CD4-positive, alpha-beta memory T cell (primary cell): ENCODE data around the gene SMCHD1. TPM values are rescaled to one million over a fixed set of nuclear protein-coding genes. Genes with fewer than 3 reads are reported as not detected.
A peak's percentile ranks its signal among the peaks of the same experiment; 100 is the strongest.
"Not testable (repeated sequence)": the region's sequence is repeated elsewhere in the genome, so short reads cannot be mapped to it uniquely, and the experiment has no call there.

Source experiments
- CTCF ChIA-PET: fragments of 350-600 bp; sonication (Branson Sonifier 250); formaldehyde crosslinking; loops from one replicate; lab custom pipeline; 2021; ENCODE audit warnings: inconsistent platforms; ENCODE audit not compliant: partially characterized antibody; lab: Charles Lee
- POLR2A ChIA-PET: fragments of 350-600 bp; sonication (Branson Sonifier 250); formaldehyde crosslinking; loops from one replicate; lab custom pipeline; 2021; ENCODE audit not compliant: partially characterized antibody; lab: Charles Lee
- DNase-seq, 5 donors: peaks; one replicate each; pipeline versions ENCODE4 v3.0.0 to v3.0.0-alpha.2; 2020 to 2022; ENCODE audit warnings: mixed read lengths in 1 of 5
- H3K27ac ChIP-seq: one replicate; pipeline ENCODE4 v1.7.0; 2013; ENCODE audit warnings: low read depth, low read length
- H3K27me3 ChIP-seq: 2 replicates; pipeline ENCODE4 v1.7.0; 2013; ENCODE audit warnings: mild to moderate bottlenecking, low read length, moderate library complexity; ENCODE audit not compliant: insufficient read depth
- H3K36me3 ChIP-seq: 2 replicates; pipeline ENCODE4 v1.7.0; 2013; ENCODE audit warnings: mild to moderate bottlenecking, low read length, moderate library complexity; ENCODE audit not compliant: insufficient read depth
- H3K4me1 ChIP-seq: 2 replicates; pipeline ENCODE4 v1.7.0; 2013; ENCODE audit warnings: mild to moderate bottlenecking, low read length, moderate library complexity; ENCODE audit not compliant: insufficient read depth
- H3K4me3 ChIP-seq, 2 donors: one replicate each; pipeline ENCODE4 v1.7.0; 2013; ENCODE audit warnings: low read length in 2 of 2, mild to moderate bottlenecking in 1 of 2
- H3K9me3 ChIP-seq, 2 donors: one replicate each; pipeline ENCODE4 v1.7.0; 2013; ENCODE audit warnings: low read length in 2 of 2, control low read depth in 1 of 2; ENCODE audit not compliant: control insufficient read depth in 1 of 2
- H3K27ac Mint-ChIP-seq, 7 donors: one replicate each; pipeline ENCODE4 v1.8.0; 2020 to 2021; ENCODE audit warnings: mixed read lengths in 7 of 7, mild to moderate bottlenecking in 6 of 7, inconsistent platforms in 3 of 7, moderate library complexity in 3 of 7
- H3K27me3 Mint-ChIP-seq, 2 donors: one replicate each; pipeline ENCODE4 v1.8.0; 2020 to 2021; ENCODE audit warnings: mixed read lengths in 2 of 2
- H3K36me3 Mint-ChIP-seq, 2 donors: one replicate each; pipeline ENCODE4 v1.8.0; 2020 to 2021; ENCODE audit warnings: mixed read lengths in 2 of 2, inconsistent platforms in 1 of 2, mild to moderate bottlenecking in 1 of 2
- H3K4me1 Mint-ChIP-seq, 4 donors: one replicate each; pipeline ENCODE4 v1.8.0; 2020 to 2021; ENCODE audit warnings: mixed read lengths in 4 of 4, mild to moderate bottlenecking in 1 of 4
- H3K4me3 Mint-ChIP-seq, 8 donors: one replicate each; pipeline ENCODE4 v1.8.0; 2020 to 2021; ENCODE audit warnings: mixed read lengths in 8 of 8, mild to moderate bottlenecking in 7 of 8, moderate library complexity in 6 of 8, inconsistent platforms in 3 of 8
- H3K9me3 Mint-ChIP-seq, 8 donors: one replicate each; pipeline ENCODE4 v1.8.0; 2020 to 2021; ENCODE audit warnings: mixed read lengths in 8 of 8, mild to moderate bottlenecking in 5 of 8, inconsistent platforms in 3 of 8, moderate library complexity in 1 of 8
- intact Hi-C: fragments of 100-400 bp; cut with micrococcal nuclease; formaldehyde crosslinking; loops from one replicate; pipeline ENCODE4 v1.15.1; 2023
- polyA plus RNA-seq, 2 donors: library from polyadenylated mRNA; unstranded; fragments of 300-500 nt; fragmentation: Illumina TruSeq; gene quantifications; one replicate each; pipeline ENCODE4 v1.2.3, GENCODE V29; 2021
- total RNA-seq, 2 experiments: library from RNA; stranded (reverse); gene quantifications; one replicate each; pipeline ENCODE4 v1.2.3, GENCODE V29; 2021

The SMCHD1 gene
- total and polyA plus RNA-seq, 4 experiments from 2014 or later: 22.1 to 288 (median 164) TPM

DNA sequence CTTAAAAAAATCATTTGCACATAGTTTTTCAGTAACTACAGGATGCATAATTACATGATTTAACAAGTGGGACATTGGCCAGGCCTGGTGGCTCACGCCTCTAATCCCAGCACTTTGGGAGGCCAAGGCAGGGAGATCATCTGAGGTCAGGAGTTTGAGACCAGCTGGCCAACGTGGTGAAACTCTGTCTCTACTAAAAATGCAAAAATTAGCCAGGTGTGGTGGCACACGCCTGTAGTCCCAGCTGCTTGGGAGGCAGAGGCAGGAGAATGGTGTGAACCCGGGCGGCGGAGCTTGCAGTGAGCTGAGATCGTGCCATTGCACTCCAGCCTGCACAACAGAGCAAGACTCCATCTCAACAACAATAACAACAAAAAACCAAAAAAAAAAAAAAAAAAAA, 6.8 kb downstream of the SMCHD1 start:
- H3K27me3 ChIP-seq, H3K9me3 ChIP-seq, H3K27me3 Mint-ChIP-seq, DNase-seq, H3K4me3 ChIP-seq, intact Hi-C loops, H3K9me3 Mint-ChIP-seq, H3K27ac ChIP-seq: not testable (repeated sequence)
- POLR2A ChIA-PET: interaction anchor here (0.7 to 1.2 kb wide), 2 partner anchors 26 to 56 kb away, joined by 3 to 6 read pairs; no protein-coding TSS in a partner anchor
- Mint-ChIP-seq H3K27ac (peak overlapping the region in 1 of 7 donors; percentile 76), H3K4me1 (peaks cover 48 to 79% (median 64%) of the 10 kb centered on the region in 4 donors), H3K36me3 (peaks cover 43 to 56% of the 10 kb centered on the region in 2 donors), H3K4me3 (peak overlapping the region in 5 of 8 donors; percentile 17 to 81 (median 42))
- Histone ChIP-seq H3K36me3 (peaks cover 19% of the 10 kb centered on the region), H3K4me1 (peaks cover 74% of the 10 kb centered on the region)
- CTCF ChIA-PET: interaction anchor here (0.7 kb wide), 1 partner anchor 104 kb away, joined by 3 read pairs; no protein-coding TSS in a partner anchor

DNA sequence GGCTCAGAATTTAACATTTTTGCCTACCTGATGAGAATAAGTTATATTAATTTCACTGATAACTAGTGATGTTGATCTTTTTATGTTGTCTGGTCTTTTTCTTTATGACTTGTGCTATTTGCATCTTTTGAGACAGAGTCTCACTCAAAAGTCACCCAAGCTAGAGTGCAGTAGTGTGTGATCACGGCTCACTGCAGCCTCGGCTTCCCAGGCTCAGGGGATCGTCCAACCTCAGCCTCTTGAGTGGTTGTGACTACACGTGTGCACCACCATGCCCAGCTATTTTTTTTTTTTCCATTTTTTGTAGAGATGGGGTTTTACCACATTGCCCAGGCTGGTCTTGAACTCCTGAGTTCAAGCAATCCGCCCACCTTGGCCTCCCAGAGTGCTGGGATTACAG, 7.5 kb downstream of the SMCHD1 start:
- no peak for DNase-seq
- Histone ChIP-seq H3K36me3 (peaks cover 22% of the 10 kb centered on the region), H3K27me3 (no peaks in the 10 kb centered on the region), H3K4me3 (no peak overlapping the region), H3K27ac (no peak overlapping the region), H3K4me1 (peaks cover 74% of the 10 kb centered on the region), H3K9me3 (no peaks in the 10 kb centered on the region)
- Mint-ChIP-seq H3K4me3 (peak overlapping the region; percentile 57 to 83 (median 72)), H3K4me1 (peaks cover 49 to 78% (median 65%) of the 10 kb centered on the region in 4 donors), H3K36me3 (peaks cover 47 to 53% of the 10 kb centered on the region in 2 donors), H3K27ac (peak overlapping the region in 5 of 7 donors; percentile 53 to 90 (median 83)), H3K9me3 (peaks cover 0 to 2% (median 0%) of the 10 kb centered on the region in 8 donors), H3K27me3 (no peaks in the 10 kb centered on the region)
- CTCF ChIA-PET: no interaction called here
- POLR2A ChIA-PET: interaction anchor here (0.7 to 1.2 kb wide), 2 partner anchors 27 to 57 kb away, joined by 3 to 6 read pairs; no protein-coding TSS in a partner anchor
- intact Hi-C loops: no loop called here

DNA sequence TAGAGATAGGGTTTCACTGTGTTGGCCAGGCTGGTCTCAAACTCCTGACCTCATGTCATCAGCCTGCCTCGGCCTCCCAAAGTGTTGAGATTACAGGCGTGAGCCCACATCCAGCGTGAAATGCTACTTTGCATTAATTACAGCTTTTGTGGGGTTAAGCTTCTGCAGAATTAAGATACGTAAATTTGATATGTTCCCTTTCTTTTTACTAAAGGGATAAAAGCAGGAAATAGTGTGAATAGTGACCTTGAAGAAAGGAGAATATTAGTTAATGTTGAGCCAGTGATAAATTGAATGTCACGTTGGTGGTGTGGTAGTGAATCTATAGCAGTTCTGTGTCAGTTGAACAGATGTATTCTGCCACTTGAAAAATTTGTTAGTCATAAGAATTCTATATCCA, 16.9 kb downstream of the SMCHD1 start:
- H3K27ac ChIP-seq: no peak overlapping the region
- peak overlapping the region in 1 of 8 donors; percentile 36 for H3K4me3 Mint-ChIP-seq
- H3K4me1 ChIP-seq: peaks cover 56% of the 10 kb centered on the region
- intact Hi-C loops: loop anchor here (2.0 to 5.0 kb wide), 2 partner anchors 14 to 35 kb away; no protein-coding TSS in a partner anchor
- ChIA-PET CTCF (no interaction called here), POLR2A (interaction anchor here (0.6 kb wide), 1 partner anchor 38 kb away, joined by 3 read pairs; no protein-coding TSS in a partner anchor)
- no peak for DNase-seq
- peaks cover 81% of the 10 kb centered on the region for H3K36me3 ChIP-seq
- no peaks in the 10 kb centered on the region for H3K27me3 Mint-ChIP-seq
- no peaks in the 10 kb centered on the region for H3K27me3 ChIP-seq
- H3K4me1 Mint-ChIP-seq: peaks cover 49 to 81% (median 65%) of the 10 kb centered on the region in 4 donors
- peaks cover 77 to 84% of the 10 kb centered on the region in 2 donors for H3K36me3 Mint-ChIP-seq
- H3K4me3 ChIP-seq: no peak overlapping the region
- H3K9me3 Mint-ChIP-seq: no peaks in the 10 kb centered on the region
- H3K27ac Mint-ChIP-seq: peak overlapping the region in 4 of 7 donors; percentile 23 to 70 (median 61)
- H3K9me3 ChIP-seq: no peaks in the 10 kb centered on the region

DNA sequence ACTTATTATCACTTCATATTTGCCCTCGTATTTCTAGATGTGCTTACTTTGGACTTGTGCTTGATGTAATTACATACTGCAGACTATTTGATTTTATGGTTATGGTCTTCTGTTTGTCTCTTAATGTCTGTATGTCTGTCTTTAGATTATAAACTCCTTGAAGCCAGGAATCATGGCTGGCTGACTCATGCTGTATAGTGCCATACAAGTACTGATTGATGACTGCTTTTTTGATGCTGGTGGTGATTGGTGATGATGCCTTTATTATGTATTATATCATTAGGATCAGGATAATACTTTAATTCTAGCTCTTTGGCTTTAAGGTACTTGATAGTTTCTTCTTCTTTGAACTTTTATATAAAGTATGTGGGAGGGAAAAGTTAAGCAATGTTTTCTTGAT, 17.3 kb downstream of the SMCHD1 start:
- H3K4me1 Mint-ChIP-seq: peaks cover 49 to 83% (median 67%) of the 10 kb centered on the region in 4 donors
- Histone ChIP-seq H3K4me3 (no peak overlapping the region), H3K4me1 (peaks cover 56% of the 10 kb centered on the region), H3K27me3 (no peaks in the 10 kb centered on the region), H3K27ac (no peak overlapping the region), H3K36me3 (peaks cover 84% of the 10 kb centered on the region), H3K9me3 (no peaks in the 10 kb centered on the region)
- ChIA-PET POLR2A (interaction anchor here (0.6 kb wide), 1 partner anchor 38 kb away, joined by 3 read pairs; no protein-coding TSS in a partner anchor), CTCF (no interaction called here)
- no peak for DNase-seq
- H3K4me3 Mint-ChIP-seq: peak overlapping the region in 2 of 8 donors; percentile 2 to 17
- no peaks in the 10 kb centered on the region for H3K9me3 Mint-ChIP-seq
- intact Hi-C loops: loop anchor here (2.0 to 5.0 kb wide), 2 partner anchors 14 to 34 kb away; no protein-coding TSS in a partner anchor
- peaks cover 77 to 88% of the 10 kb centered on the region in 2 donors for H3K36me3 Mint-ChIP-seq
- no peaks in the 10 kb centered on the region for H3K27me3 Mint-ChIP-seq
- peak overlapping the region in 3 of 7 donors; percentile 23 to 58 (median 49) for H3K27ac Mint-ChIP-seq

DNA sequence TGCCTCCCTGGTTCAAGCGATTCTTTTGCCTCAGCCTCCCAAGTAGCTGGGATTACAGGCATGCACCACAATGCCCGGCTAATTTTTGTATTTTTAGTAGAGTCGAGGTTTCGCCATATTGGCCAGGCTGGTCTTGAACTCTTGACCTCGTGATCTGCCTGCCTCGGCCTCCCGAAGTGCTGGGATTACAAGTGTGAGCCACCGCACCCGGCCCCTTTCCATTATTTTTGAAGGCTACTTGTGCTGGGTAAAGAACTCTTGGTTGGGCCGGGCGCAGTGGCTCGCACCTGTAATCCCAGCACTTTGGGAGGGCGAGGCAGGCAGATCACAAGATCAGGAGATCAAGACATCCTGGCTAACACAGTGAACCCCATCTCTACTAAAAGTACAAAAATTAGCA, 23.4 kb downstream of the SMCHD1 start:
- Mint-ChIP-seq H3K4me1 (peaks cover 47 to 81% (median 63%) of the 10 kb centered on the region in 4 donors), H3K27ac (peak overlapping the region in 2 of 7 donors; percentile 41 to 75), H3K36me3 (peaks cover 52 to 79% of the 10 kb centered on the region in 2 donors)
- H3K27me3 Mint-ChIP-seq, H3K9me3 Mint-ChIP-seq, H3K27ac ChIP-seq, H3K4me3 ChIP-seq, CTCF ChIA-PET, DNase-seq, H3K27me3 ChIP-seq, H3K4me3 Mint-ChIP-seq, intact Hi-C loops, H3K9me3 ChIP-seq: not testable (repeated sequence)
- POLR2A ChIA-PET: interaction anchor here (4.0 kb wide), 1 partner anchor 23 kb away, joined by 23 read pairs; the partner anchor contains the start of gene SMCHD1
- H3K4me1 ChIP-seq: peaks cover 71% of the 10 kb centered on the region
- peaks cover 52% of the 10 kb centered on the region for H3K36me3 ChIP-seq

DNA sequence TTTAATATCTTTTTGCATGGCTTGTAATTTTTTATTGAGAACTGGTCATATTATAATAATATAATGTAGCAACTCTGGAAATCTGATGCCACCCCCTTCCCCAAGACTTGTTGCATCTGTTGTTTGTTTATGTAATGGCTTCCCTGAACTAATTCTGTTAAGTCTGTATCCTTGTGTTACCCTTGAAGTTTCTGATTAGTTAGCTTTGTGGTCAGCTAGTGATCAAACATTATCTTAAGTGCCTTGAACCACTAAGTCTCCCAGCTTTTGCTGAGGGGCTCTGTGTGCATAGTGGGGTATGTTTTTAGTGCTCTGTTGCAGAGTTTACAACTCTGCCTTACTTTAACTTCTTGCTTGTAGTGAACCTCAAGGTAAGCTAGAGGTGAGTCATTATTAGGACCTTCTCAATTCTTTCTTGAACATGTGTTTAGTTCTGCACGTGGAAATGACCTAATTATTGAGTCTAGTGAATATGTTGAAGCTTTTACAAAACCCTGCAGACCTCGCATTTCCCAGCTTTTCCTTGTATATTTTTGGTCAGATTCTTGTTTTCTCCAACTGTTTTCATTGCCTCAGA, 24.8 kb downstream of the SMCHD1 start:
- CTCF ChIA-PET: interaction anchor here (0.8 kb wide), 1 partner anchor 22 kb away, joined by 3 read pairs; no protein-coding TSS in a partner anchor
- H3K9me3 Mint-ChIP-seq: peaks cover 0 to 3% (median 0%) of the 10 kb centered on the region in 8 donors

More for the DNA sequence above, 24.8 kb downstream of the SMCHD1 start:
- H3K36me3 ChIP-seq: peaks cover 42% of the 10 kb centered on the region
- H3K27me3 Mint-ChIP-seq: no peaks in the 10 kb centered on the region
- intact Hi-C loops: loop anchor here (2.0 to 5.0 kb wide), 2 partner anchors 14 to 42 kb away; no protein-coding TSS in a partner anchor
- H3K4me1 Mint-ChIP-seq: peaks cover 42 to 75% (median 54%) of the 10 kb centered on the region in 4 donors
- peak overlapping the region in 5 of 8 donors; percentile 3 to 64 (median 39) for H3K4me3 Mint-ChIP-seq
- no peak overlapping the region for H3K4me3 ChIP-seq
- H3K4me1 ChIP-seq: peaks cover 69% of the 10 kb centered on the region
- H3K36me3 Mint-ChIP-seq: peaks cover 51 to 70% of the 10 kb centered on the region in 2 donors
- H3K27ac ChIP-seq: no peak overlapping the region
- DNase-seq: no peak
- POLR2A ChIA-PET: interaction anchor here (0.8 to 4.9 kb wide), 3 partner anchors 24 to 109 kb away, joined by 3 to 31 read pairs (median 23); partner anchors contain the start of gene SMCHD1
- H3K27me3 ChIP-seq: no peaks in the 10 kb centered on the region
- H3K27ac Mint-ChIP-seq: peak overlapping the region in 5 of 7 donors; percentile 10 to 78 (median 67)
- no peaks in the 10 kb centered on the region for H3K9me3 ChIP-seq
